ENCODE measurements around the gene GLO1. TPM values are rescaled to one million over a fixed set of nuclear protein-coding genes. Genes with fewer than 3 reads are reported as not detected.
"Not testable (repeated sequence)": the region's sequence is repeated elsewhere in the genome, so short reads cannot be mapped to it uniquely, and the experiment has no call there.

Gene GLO1
- total RNA-seq, 1 donor, result 150 TPM

DNA sequence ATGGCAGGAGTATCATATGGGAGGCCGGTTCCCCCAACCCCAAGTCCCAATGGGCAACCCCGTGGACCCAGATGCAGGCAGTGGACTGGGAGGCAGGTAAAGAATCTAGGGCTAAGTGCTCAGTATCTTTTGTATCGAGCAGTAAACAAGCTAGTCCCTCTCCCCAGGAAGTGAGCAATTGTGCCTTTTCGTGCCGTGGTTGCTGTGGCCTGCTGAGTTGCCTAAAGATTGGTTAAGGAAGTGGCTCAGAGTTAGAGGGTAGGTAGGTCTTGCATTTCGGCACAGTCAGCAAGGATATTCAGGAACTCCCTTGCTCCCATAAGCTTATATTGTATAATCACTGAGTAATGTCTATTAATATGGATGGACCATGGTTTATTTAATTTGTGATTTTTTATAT is 10.9 kb upstream of the GLO1 start:
- TF ChIP-seq CTCF (IDR thresholded peaks at IDR 0.05; ENCODE audit: insufficient read depth, low read length), result no peak
- no peak for DNase-seq (ENCODE audit: low read depth)
- no peak overlapping the region for H3K4me3 ChIP-seq (ENCODE audit: low read depth, low read length)

DNA sequence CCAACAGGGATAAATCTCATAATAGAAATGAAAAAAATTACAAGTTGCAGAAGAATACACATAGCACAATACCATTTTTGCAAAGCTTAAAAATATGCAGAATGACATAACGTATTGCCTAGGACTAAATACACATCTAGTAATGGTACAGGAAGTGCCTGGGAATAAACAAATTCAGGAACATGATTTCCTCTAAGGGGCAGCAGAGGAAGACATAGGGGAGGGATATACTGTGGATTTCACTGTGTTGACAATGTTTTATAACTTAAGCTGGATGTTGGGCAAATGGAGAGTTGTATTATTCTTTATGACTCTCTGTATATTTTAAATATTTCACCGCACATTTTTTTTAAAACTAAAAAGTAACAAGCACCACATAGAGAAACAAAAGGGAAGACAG is 5.6 kb upstream of the GLO1 start:
- no peak for DNase-seq (ENCODE audit: low read depth)

GRCh38 chr6:38705924-38706323 is 3.0 kb upstream of the GLO1 start:
- no peak overlapping the region for H3K4me3 ChIP-seq (ENCODE audit: low read depth, low read length)
- DNase-seq (ENCODE audit: low read depth), result no peak
- no peak for TF ChIP-seq CTCF (IDR thresholded peaks at IDR 0.05; ENCODE audit: insufficient read depth, low read length)

More for the DNA sequence above, 5.6 kb upstream of the GLO1 start:
- no peak overlapping the region for H3K4me3 ChIP-seq (ENCODE audit: low read depth, low read length)
- no peak for TF ChIP-seq CTCF (IDR thresholded peaks at IDR 0.05; ENCODE audit: insufficient read depth, low read length)

- no peak overlapping the region for H3K4me3 ChIP-seq (ENCODE audit: low read depth, low read length)
- no peak for DNase-seq (ENCODE audit: low read depth)
- no peak for TF ChIP-seq CTCF (IDR thresholded peaks at IDR 0.05; ENCODE audit: insufficient read depth, low read length)
Observed at GRCh38 chr6:38703949-38704590, 1.1 kb upstream of the GLO1 start.

- no peak overlapping the region for H3K4me3 ChIP-seq (ENCODE audit: low read depth, low read length)
- DNase-seq (ENCODE audit: low read depth), result no peak
- no peak for TF ChIP-seq CTCF (IDR thresholded peaks at IDR 0.05; ENCODE audit: insufficient read depth, low read length)
Observed at GRCh38 chr6:38701551-38701950, 1.4 kb downstream of the GLO1 start.

- not testable (repeated sequence) for DNase-seq (ENCODE audit: low read depth); H3K4me3 ChIP-seq (ENCODE audit: low read depth, low read length)
Observed at GRCh38 chr6:38699702-38700101, 3.2 kb downstream of the GLO1 start.

DNA sequence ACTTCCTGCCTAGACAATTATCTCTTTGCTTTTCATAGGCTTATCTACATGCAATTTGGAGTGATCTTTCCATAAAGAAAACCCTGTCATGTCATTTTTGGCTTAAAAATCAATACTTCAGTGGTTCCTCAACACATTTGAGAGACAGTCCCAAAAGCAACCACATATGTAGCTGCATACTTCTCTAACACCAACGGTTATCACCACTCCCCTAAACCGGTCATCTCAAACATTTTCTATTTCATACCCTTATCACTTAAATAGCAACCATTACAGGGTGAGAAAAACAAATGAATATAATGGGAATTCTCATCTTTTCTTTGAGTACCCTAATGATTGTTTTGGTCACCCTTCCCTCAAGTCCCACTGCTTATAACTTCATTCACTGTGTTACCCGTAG is 5.1 kb downstream of the GLO1 start:
- no peak for TF ChIP-seq CTCF (IDR thresholded peaks at IDR 0.05; ENCODE audit: insufficient read depth, low read length)
- no peak overlapping the region for H3K4me3 ChIP-seq (ENCODE audit: low read depth, low read length)
- DNase-seq (ENCODE audit: low read depth), result no peak
